ENCODE data around the gene TTC1.

Gene TTC1

DNA sequence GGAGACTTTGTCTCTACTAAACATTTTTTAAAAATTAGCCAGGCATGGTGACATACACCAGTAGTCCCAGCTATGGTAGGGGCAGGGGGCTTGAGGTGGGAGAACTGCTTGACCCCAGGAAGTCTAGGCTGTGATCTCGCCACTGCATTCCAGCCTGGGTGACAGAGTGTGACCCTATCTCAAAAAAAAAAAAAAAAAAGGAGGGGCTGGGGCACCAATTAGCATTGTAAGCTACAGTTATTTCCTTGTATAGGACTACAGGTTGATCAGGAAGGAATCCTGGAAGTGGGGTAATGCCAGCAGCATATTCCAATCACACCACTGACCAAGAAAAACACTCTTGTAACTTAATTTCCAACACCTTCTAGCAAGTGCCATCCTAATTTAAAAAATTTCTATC, 78.3 kb downstream of the TTC1 start:
- no peak for DNase-seq (ENCODE audit: low read depth)

DNA sequence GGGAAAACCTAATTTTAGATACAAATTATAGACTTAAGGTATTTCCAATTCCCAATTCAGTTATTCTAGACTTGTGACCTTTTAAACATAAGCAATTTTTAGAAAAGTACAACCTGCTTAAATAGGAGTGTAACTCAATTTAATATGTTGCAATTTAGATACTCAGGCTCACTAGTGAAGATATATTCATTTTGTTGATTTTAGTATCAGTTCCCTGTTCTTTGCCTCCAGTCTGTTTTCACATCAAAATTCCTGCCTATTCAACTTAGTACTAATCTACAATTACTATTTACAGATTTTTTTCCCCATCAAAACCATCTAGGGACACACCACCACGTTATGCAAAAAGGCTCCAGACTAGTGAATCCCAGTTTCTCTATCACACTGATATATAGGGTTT, 79.9 kb downstream of the TTC1 start:
- DNase-seq (ENCODE audit: low read depth), result no peak

DNA sequence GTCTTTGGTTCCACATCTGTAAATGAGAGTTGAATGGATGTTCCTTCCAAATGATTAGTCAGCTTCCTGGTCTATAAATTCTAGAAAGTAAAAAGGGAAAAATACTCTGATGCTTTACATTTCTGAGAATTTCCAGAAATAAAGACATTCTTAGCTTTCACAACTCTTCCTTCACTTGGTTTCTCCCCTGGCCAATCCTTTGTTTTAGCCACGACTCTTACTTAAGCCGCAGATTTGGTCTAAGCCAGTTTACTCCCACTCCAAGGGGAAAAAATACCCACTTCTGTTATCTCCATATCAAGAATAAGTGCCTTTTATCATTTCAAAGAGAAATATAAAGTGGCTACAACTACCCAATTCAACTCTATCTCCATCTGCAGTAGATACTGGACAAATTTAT, 80.6 kb downstream of the TTC1 start:
- DNase-seq (ENCODE audit: low read depth), result no peak

DNA sequence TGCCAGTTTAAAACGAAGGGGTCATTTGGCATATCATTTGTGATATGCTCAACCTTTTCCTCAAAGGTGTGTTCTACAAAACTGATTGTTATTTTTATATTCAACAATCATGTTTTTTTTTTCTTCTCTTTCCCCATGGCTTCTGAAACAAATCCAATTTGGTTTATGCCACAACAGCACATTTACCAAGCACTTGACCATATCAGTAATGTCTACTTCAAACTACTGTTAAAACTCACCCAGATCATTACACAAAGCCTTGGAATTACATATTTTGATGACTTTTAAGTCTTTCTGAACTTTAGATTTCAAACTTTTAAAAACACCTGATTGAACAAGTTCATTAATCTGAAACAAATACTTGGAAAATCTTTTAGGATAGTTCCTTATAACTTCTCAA, 81.1 kb downstream of the TTC1 start:
- DNase-seq (ENCODE audit: low read depth), result no peak

- no peak for DNase-seq (ENCODE audit: low read depth)
These were observed 83.6 kb downstream of the TTC1 start for GRCh38 chr5:160092514-160092913.

GRCh38 chr5:160092960-160093707, 84.2 kb downstream of the TTC1 start:
- no peak for DNase-seq (ENCODE audit: low read depth)

DNA sequence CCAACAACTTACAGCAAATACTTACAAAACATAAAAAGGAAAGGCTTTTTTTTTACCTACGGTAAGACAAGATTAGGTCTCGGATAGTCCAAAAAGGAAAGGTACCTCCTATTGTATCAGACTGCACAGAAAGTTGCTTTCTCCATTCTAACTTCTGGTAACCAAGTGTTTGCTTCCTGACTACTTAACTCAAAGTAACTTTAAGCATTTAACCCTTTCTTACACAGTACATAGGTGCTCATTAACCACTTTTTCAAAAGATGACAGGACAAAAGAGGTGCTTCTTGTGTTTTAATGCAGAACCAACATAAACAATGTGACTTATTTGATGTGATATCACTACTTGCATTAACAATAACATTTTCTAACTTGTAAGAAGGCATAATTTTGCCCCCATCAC, 87.2 kb downstream of the TTC1 start:
- no peak for DNase-seq (ENCODE audit: low read depth)

- no peak for DNase-seq (ENCODE audit: low read depth)
These were observed 89.1 kb downstream of the TTC1 start for GRCh38 chr5:160097991-160098390.

GRCh38 chr5:160105686-160106360, 96.9 kb downstream of the TTC1 start:
- DNase-seq (ENCODE audit: low read depth), result no peak

GRCh38 chr5:160108124-160108523, 99.2 kb downstream of the TTC1 start:
- DNase-seq (ENCODE audit: low read depth), result no peak
